Upper lobe of right lung (tissue), 1 donor: ENCODE measurements around the gene ANKS4B. TPM values are rescaled to one million over a fixed set of nuclear protein-coding genes. Genes with fewer than 3 reads are reported as not detected.

Source experiments
- ATAC-seq: fragments of 200-7000 bp; cut with Tn5 transposase; one replicate; pipeline ENCODE4 v1.9.1; 2020; ENCODE audit warnings: mild to moderate bottlenecking, moderate library complexity
- DNase-seq: peaks from one replicate; pipeline ENCODE4 v3.0.0-alpha.2; 2020
- H3K27ac ChIP-seq: fragments of 200-600 bp; one replicate; pipeline ENCODE4 v1.8.0; 2022
- H3K27me3 ChIP-seq: fragments of 200-600 bp; one replicate; pipeline ENCODE4 v1.8.0; 2022; ENCODE audit warnings: mild to moderate bottlenecking
- H3K36me3 ChIP-seq: fragments of 200-600 bp; one replicate; pipeline ENCODE4 v1.8.0; 2022
- H3K4me1 ChIP-seq: fragments of 200-600 bp; one replicate; pipeline ENCODE4 v1.8.0; 2022
- H3K4me3 ChIP-seq: fragments of 200-600 bp; one replicate; pipeline ENCODE4 v1.8.0; 2022; ENCODE audit warnings: mild to moderate bottlenecking
- H3K9me3 ChIP-seq: fragments of 200-600 bp; one replicate; pipeline ENCODE4 v1.8.0; 2022
- intact Hi-C: fragments of 100-400 bp; cut with DNase I; formaldehyde crosslinking; loops from one replicate; pipeline ENCODE4 v1.11.0; 2022
- total RNA-seq: library from RNA; stranded (reverse); fragmentation: NEBNext Ultra II Directional; extraction: Animal tissue kit (Norgen Biotek cat#: 25700); gene quantifications from one replicate; pipeline ENCODE4 v1.2.1, GENCODE V29; 2021
- TF ChIP-seq, protein P1 (sequence below): fragments of 200-600 bp; IDR thresholded peaks from one replicate; pipeline ENCODE4 v1.8.0; 2022; ENCODE audit warnings: antibody characterized with exemption
- donor health status: DM: no; HTN: yes; CAD: no; lungs with severe emphysema.

Gene ANKS4B
- total RNA-seq, 1 donor from 2014 or later, result not detected

DNA sequence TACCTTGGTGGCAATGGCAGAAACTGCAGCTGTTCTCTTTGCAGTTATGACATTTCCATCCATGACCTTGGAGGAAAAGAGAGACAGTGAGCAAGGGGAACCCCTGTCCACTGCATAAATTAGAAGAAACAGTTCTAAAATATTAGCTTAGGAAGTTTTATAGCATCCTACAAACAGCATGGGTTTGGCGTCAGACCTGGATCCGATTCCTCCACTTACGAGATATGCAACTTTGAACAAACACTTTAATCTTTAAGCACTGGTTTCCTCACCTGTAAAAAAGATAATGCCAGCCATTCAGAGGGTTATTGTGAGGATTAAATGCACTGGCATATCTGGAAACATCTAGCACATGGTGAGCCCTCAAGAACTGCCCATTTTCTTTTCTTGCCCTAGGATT lies 42.0 kb downstream of the ANKS4B start:
- intact Hi-C loops, result no loop called here
- no peaks in the 10 kb centered on the region for H3K36me3 ChIP-seq
- H3K4me3 ChIP-seq, result no peak overlapping the region
- no peak for DNase-seq
- H3K9me3 ChIP-seq, result no peaks in the 10 kb centered on the region
- no peak for ATAC-seq
- no peak overlapping the region for H3K27ac ChIP-seq
- TF ChIP-seq, protein P1, sequence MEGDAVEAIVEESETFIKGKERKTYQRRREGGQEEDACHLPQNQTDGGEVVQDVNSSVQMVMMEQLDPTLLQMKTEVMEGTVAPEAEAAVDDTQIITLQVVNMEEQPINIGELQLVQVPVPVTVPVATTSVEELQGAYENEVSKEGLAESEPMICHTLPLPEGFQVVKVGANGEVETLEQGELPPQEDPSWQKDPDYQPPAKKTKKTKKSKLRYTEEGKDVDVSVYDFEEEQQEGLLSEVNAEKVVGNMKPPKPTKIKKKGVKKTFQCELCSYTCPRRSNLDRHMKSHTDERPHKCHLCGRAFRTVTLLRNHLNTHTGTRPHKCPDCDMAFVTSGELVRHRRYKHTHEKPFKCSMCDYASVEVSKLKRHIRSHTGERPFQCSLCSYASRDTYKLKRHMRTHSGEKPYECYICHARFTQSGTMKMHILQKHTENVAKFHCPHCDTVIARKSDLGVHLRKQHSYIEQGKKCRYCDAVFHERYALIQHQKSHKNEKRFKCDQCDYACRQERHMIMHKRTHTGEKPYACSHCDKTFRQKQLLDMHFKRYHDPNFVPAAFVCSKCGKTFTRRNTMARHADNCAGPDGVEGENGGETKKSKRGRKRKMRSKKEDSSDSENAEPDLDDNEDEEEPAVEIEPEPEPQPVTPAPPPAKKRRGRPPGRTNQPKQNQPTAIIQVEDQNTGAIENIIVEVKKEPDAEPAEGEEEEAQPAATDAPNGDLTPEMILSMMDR, result no peak
- no peaks in the 10 kb centered on the region for H3K4me1 ChIP-seq
- H3K27me3 ChIP-seq, result peaks cover 29% of the 10 kb centered on the region

DNA sequence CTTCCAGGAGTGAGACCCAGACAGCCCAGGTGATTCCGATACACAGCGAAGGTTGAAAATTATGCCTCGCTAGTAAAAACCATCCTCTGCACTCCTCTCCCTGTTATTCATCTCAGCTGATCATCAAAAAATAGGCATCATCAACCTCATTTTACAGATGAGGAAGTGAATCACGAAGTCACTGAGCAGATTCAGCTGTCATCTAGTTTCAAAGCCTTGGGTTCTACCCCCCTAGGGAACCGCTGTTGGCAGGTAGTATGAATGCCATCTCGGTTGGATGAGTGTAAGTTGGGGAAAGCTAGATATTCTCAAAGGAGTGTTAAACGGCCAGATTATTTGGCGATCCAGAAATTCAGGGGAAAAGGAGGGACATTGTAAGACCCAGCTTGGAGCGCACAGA lies 42.6 kb downstream of the ANKS4B start:
- Histone ChIP-seq H3K27me3 (peaks cover 29% of the 10 kb centered on the region), H3K27ac (no peak overlapping the region), H3K36me3 (no peaks in the 10 kb centered on the region), H3K4me3 (no peak overlapping the region), H3K9me3 (no peaks in the 10 kb centered on the region), H3K4me1 (no peaks in the 10 kb centered on the region)
- TF ChIP-seq, protein P1, result no peak
- intact Hi-C loops, result no loop called here
- ATAC-seq, result no peak
- DNase-seq, result no peak

DNA sequence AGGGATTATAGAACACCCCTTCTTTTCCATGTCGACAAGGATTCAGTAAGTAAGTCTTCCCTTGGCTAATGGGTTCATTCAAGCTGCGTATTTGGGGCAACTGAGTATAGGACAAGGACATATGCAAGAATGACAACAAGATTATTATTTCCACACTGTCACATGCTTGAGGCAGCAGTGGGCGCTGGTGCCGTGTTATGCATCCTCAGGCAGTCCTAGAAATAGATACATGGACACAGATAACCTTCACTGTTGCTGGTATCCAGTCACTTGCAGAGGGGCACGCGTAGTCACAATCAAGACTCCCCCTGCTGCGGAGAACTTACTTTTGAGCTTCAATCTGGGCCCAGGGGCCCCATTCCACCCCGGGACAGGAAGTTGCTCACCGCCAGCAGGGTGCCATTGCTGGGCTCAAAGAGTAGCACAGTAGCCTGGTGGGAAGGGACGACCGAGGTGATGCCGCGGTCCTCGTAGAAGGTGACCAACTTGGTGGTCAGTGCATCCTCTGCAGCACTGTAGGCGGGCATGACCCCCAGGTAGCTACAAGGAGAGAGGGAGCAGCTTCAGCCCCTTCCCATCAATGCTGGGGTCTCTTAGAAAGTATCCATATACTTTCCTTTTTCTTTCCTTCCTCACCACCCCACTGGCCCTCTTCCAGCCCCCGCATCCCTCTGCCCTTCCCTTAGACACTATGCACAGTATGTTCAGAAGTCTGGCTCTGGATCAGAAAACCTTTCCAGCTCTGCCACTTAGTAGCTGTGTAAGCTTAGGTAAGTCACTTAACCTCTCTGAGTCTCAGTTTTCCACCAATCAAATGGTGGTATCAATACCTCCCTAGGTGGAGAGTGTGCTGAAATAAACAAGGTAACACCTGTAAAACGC lies 43.8 kb downstream of the ANKS4B start:
- Histone ChIP-seq H3K27me3 (peaks cover 29% of the 10 kb centered on the region), H3K27ac (no peak overlapping the region), H3K9me3 (no peaks in the 10 kb centered on the region), H3K4me1 (no peaks in the 10 kb centered on the region), H3K4me3 (peak overlapping the region; percentile 47), H3K36me3 (no peaks in the 10 kb centered on the region)
- ATAC-seq, result peak; percentile 23
- intact Hi-C loops, result no loop called here
- no peak for DNase-seq
- TF ChIP-seq, protein P1, result no peak

DNA sequence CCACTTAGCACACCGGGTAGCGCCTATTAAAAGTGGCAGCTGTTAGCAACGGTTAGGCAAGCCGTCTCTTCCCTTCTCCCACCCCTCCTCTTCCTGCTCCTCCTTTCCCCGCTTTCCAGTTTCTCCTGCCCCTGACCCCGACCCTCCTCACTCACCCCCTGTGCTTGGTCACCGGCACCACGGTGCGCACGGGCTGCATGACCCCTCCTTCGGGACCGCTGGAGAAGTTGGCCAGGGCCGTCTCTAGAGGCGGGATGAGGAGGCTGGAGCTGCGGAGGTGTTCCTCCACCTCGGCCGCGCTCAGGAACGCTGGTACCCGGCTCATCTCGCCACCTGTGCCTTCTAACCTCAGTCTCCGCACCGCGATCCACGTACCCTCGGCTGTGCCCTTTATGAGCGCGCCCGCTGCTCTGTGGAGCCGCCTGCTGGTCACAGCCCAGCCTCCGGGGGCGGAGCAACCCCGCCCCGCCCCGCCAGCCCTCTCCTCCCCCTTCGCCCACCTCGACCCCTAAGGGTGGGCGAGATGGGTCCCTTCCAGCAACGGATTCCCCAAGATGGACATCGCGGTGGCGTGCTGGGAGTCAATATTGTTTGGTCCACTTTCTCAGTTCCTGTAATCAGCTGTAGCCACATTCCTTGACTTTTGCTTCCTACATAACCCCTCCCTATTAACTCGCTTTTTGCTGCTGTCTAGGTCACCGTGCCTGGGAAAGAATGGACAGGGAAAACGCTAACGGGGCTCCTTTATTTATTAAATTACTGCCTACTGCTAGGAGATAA lies 44.6 kb downstream of the ANKS4B start, which contains the start of gene CRYM:
Gene CRYM (minus strand): TSS at position 364 of the 780 bp plus-strand sequence. CDS start 39 bp downstream, at position 325.
- intact Hi-C loops, result no loop called here
- peaks cover 33% of the 10 kb centered on the region for H3K27me3 ChIP-seq
- H3K4me1 ChIP-seq, result no peaks in the 10 kb centered on the region
- H3K27ac ChIP-seq, result no peak within 1 kb of the TSS
- TF ChIP-seq, protein P1, result peak; percentile 75
- peak; percentile 97 for ATAC-seq
- DNase-seq, result peak; percentile 83
- no peaks in the 10 kb centered on the region for H3K36me3 ChIP-seq
- H3K9me3 ChIP-seq, result no peaks in the 10 kb centered on the region
- peak within 1 kb of the TSS; percentile 47 for H3K4me3 ChIP-seq

DNA sequence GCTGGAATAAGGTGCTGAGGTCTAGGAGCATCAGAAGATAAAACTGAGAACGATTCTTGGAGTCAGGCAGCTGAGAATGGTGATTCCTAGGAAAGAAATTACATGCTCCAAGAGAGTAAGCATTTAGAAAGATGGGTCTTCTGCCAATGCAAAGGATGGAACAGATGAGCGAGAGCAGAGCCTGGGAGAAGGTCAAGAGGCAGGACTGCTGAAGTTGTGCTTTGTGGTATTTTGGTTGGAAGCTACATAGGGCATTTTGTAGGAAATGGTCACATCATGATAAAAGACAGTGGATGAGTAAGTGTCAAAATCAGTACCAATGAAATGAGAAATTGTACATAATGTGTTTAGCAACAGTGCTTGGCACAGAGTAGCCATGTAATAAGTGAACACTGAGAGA lies 46.0 kb downstream of the ANKS4B start:
- ATAC-seq (no peak), DNase-seq (no peak)
- intact Hi-C loops, result no loop called here
- no peaks in the 10 kb centered on the region for H3K9me3 ChIP-seq
- TF ChIP-seq, protein P1, result no peak
- H3K4me3 ChIP-seq, result no peak overlapping the region
- no peaks in the 10 kb centered on the region for H3K36me3 ChIP-seq
- H3K27me3 ChIP-seq, result peaks cover 47% of the 10 kb centered on the region
- H3K27ac ChIP-seq, result no peak overlapping the region
- peaks cover 6% of the 10 kb centered on the region for H3K4me1 ChIP-seq
